ENCODE results near the gene EXOSC10. TPM values are rescaled to one million over a fixed set of nuclear protein-coding genes. Genes with fewer than 3 reads are reported as not detected.

EXOSC10 gene
- 10 to 100 TPM; 32.0 to 62.4 (median 40.8) TPM for total RNA-seq

DNA sequence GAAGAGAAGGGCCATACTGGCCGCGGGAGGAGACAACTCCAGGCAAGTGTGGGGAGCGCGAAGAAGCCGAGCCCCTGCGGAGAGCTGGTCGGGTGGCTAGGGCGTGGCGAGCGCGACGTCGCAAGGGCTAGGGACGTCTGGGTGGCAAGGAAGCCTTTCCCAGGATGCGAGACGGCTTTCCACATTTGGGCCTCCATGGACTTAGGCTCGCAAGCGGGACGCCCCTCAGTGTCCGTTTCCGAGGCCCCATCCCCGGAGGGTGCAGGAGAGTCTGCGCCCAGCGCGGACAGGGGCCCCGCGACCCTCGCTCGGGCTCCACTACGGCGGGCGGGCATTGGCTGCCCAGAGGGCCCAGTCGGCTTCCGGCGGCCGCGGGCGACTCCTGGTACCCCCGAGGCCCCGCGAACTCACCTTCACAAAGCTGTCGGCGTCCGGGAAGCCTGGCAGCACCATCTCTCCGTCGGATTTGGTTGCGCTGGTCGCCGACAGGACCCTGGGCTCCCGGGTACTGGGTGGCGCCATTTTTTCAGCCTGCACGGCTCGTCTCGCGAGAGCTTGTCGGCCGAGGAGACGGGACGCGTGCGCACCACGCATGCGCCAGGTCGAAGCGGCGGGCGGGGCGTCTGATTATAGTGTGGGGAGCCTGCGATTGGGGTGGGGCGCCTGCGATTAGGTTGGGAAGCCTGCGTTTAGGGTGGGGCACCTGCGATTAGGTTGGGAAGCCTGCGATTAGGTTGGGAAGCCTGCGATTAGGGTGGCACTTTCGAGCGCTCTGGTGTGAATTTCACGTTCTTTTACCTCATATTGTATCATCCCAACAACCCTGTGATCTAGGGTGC, at the start of gene EXOSC10:
EXOSC10 (minus strand) TSS at position 560 of the 839 bp plus-strand sequence; CDS start at position 522, 38 bp downstream.
- peak; percentile 37 for DNase-seq
- intact Hi-C loops (cut with DNase I) = no loop called here

GRCh38 chr1:11147197-11147770, 47.6 kb upstream of the EXOSC10 start:
- Histone ChIP-seq H3K4me1 (peaks cover 0 to 63% (median 8%) of the 10 kb centered on the region in 3 donors), H3K27ac (peak overlapping the region in 2 of 4 donors; percentile 8 to 29), H3K9me3 (no peaks in the 10 kb centered on the region), H3K36me3 (peaks cover 0 to 100% (median 12%) of the 10 kb centered on the region in 3 donors), H3K4me3 (no peak overlapping the region), H3K27me3 (no peaks in the 10 kb centered on the region)
- 35 to 51% methylated on average over 4 of the region's 4 CpGs for WGBS, 2 donors
- intact Hi-C loops (cut with DNase I) = no loop called here
- no peak for TF ChIP-seq POLR2A (IDR thresholded peaks at IDR 0.05)
- TF ChIP-seq, protein P1, sequence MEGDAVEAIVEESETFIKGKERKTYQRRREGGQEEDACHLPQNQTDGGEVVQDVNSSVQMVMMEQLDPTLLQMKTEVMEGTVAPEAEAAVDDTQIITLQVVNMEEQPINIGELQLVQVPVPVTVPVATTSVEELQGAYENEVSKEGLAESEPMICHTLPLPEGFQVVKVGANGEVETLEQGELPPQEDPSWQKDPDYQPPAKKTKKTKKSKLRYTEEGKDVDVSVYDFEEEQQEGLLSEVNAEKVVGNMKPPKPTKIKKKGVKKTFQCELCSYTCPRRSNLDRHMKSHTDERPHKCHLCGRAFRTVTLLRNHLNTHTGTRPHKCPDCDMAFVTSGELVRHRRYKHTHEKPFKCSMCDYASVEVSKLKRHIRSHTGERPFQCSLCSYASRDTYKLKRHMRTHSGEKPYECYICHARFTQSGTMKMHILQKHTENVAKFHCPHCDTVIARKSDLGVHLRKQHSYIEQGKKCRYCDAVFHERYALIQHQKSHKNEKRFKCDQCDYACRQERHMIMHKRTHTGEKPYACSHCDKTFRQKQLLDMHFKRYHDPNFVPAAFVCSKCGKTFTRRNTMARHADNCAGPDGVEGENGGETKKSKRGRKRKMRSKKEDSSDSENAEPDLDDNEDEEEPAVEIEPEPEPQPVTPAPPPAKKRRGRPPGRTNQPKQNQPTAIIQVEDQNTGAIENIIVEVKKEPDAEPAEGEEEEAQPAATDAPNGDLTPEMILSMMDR (IDR thresholded peaks at IDR 0.05) = no peak
- DNase-seq = no peak

More for the DNA sequence above, at the start of gene EXOSC10:
- no peaks in the 10 kb centered on the region for H3K27me3 ChIP-seq
- peaks cover 7 to 25% (median 10%) of the 10 kb centered on the region in 3 donors for H3K4me1 ChIP-seq
- H3K4me3 ChIP-seq = peak within 1 kb of the TSS; percentile 83 to 100 (median 92)
- peaks cover 5 to 33% (median 31%) of the 10 kb centered on the region in 3 donors for H3K36me3 ChIP-seq
- no peaks in the 10 kb centered on the region for H3K9me3 ChIP-seq
- TF ChIP-seq, protein P1 (IDR thresholded peaks at IDR 0.05) = peak in 1 of 6 experiments; percentile 23
- peak in 3 of 4 donors; percentile 39 to 69 (median 45) for TF ChIP-seq POLR2A (IDR thresholded peaks at IDR 0.05)
- peak within 1 kb of the TSS; percentile 89 to 95 (median 92) for H3K27ac ChIP-seq
- WGBS, 2 donors = 0 to 1% methylated on average over 15 to 22 of the region's 78 CpGs

DNA sequence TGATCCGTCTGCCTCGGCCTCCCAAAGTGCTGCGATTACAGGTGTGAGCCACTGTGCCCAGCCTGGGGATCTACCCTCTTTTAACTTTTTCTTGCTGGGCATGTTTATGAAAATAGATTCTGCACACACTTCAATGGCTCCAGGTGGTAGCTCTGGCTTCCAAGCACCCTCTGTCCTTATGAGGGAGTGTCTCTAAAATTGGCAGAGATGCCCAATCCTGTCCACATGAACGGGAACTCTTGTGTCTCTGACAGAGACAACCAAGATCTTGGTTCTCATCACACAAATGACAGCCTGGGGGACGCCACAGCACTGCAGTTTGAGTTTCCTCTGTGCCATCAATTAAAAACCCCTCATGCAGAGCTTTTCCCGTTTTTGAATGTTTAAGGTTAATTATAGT, 46.1 kb upstream of the EXOSC10 start:
- Histone ChIP-seq H3K9me3 (no peaks in the 10 kb centered on the region), H3K4me3 (no peak overlapping the region), H3K4me1 (peaks cover 0 to 47% (median 5%) of the 10 kb centered on the region in 3 donors), H3K27ac (no peak overlapping the region), H3K27me3 (no peaks in the 10 kb centered on the region), H3K36me3 (peaks cover 0 to 94% (median 12%) of the 10 kb centered on the region in 3 donors)
- intact Hi-C loops (cut with DNase I) = no loop called here
- no peak for TF ChIP-seq POLR2A (IDR thresholded peaks at IDR 0.05)
- TF ChIP-seq, protein P1 (IDR thresholded peaks at IDR 0.05) = no peak
- no peak for DNase-seq
- WGBS, 2 donors = 78 to 91% methylated on average over 6 of the region's 6 CpGs

DNA sequence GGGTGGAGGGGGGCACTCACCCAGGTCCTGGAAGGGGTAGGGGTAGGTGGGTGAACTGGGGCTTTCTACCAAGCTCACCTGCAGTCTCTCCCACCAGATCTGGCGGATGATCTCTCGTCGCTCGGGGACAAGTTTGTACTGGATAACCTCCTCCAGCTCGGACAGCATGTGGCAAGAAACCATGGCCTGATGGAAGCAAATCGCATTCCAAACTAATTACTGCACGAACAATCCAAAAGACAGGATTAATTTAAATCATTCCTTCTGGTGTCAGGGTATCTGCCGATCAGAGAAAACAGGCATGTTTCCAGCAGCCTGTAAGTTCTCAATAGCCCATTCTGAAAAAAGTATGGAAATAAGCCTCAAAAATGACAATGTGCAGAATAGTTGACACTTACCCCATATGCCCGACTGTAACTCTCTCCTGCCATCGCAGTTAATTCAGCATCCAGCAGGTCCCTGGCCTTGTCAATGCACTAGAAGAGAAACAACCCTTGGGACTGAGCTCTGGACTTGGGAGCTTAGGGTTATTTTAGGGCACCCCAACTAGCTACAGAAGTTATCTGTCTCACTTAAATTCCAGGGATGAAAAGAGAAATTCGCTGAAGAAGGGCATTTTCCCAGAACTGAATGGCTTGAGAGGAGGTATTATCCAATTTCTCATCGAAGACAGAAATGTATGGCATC, 45.0 kb upstream of the EXOSC10 start:
- DNase-seq = no peak
- H3K9me3 ChIP-seq = no peaks in the 10 kb centered on the region
- 46 to 52% methylated on average over 12 of the region's 12 CpGs for WGBS, 2 donors
- H3K4me3 ChIP-seq = no peak overlapping the region
- intact Hi-C loops (cut with DNase I) = no loop called here
- peaks cover 0 to 50% (median 5%) of the 10 kb centered on the region in 3 donors for H3K4me1 ChIP-seq
- TF ChIP-seq, protein P1 (IDR thresholded peaks at IDR 0.05) = no peak
- H3K36me3 ChIP-seq = peaks cover 0 to 92% (median 12%) of the 10 kb centered on the region in 3 donors
- no peaks in the 10 kb centered on the region for H3K27me3 ChIP-seq
- H3K27ac ChIP-seq = peak overlapping the region in 1 of 4 donors; percentile 46

Measured in esophagus squamous epithelium (tissue), 5 donors.